ENCODE measurements around the gene SF3B2.
"Not testable (repeated sequence)": the region's sequence is repeated elsewhere in the genome, so short reads cannot be mapped to it uniquely, and the experiment has no call there.

SF3B2 gene

DNA sequence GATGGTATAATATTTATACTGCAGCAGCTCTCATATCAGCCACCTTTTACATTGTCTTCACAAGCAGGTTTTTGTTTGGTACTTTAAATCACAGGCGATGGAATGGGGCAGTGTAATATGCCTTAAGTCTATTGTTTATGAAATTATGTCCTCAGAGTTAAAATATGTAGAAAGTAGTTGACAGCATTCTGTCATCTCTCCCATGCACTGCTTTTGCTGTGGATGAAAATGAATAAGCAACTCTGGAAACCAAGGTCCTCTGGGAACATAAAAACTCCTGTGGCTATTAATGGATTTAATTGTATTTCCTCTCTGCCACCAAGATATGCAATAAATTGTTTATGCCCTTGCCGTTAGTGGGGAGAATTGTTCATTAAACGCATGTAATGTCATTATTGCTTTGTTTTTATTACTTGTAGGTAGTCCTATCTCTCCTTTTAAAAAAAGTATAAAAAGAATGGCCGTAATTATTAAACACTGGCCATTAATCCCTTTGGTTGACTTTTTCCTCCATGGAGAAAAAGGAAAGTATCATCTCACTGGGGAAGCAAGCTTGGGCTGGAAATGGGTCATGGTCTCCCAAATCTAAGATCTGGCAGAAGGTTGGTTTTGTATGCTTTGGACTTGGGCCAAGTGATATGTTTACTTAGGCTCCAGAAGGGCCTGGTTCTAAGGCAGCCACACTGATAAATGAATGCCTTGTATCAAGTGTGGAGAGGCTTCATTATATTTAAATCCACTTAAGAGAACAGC, 31.0 kb downstream of the SF3B2 start:
- H3K27me3 Mint-ChIP-seq (ENCODE audit: low read depth), result no peaks in the 10 kb centered on the region
- DNase-seq (ENCODE audit: low spot score), result no peak
- no peaks in the 10 kb centered on the region for H3K9me3 Mint-ChIP-seq
- H3K4me1 Mint-ChIP-seq (ENCODE audit: low read depth), result peaks cover 61% of the 10 kb centered on the region
- H3K4me3 Mint-ChIP-seq, result no peak overlapping the region
- peaks cover 8% of the 10 kb centered on the region for H3K36me3 Mint-ChIP-seq (ENCODE audit: low read depth)
- no peak overlapping the region for H3K27ac Mint-ChIP-seq

DNA sequence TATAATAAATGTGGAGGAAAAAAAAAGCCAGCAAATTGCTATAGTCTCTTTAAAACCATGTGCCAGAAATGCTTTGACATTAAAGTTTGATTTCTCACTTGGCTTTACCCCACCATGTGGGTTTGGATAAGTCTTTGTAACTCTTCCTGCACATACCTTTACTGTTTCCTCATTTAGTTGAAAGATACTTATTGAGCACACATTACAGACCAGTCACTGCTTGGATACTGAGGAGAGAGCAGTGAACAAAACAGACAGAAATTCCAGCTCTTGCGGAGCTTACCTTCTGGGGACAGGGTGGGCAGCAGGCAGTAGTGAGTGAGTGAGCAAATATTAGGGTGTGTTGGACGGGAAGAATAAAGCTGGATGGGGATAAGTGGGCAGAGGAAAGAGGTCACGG, 31.6 kb downstream of the SF3B2 start:
- Mint-ChIP-seq H3K9me3 (no peaks in the 10 kb centered on the region), H3K4me1 (ENCODE audit: low read depth) (peaks cover 55% of the 10 kb centered on the region), H3K4me3 (no peak overlapping the region), H3K36me3 (ENCODE audit: low read depth) (peaks cover 4% of the 10 kb centered on the region), H3K27ac (no peak overlapping the region), H3K27me3 (ENCODE audit: low read depth) (no peaks in the 10 kb centered on the region)
- peak; percentile 1 for DNase-seq (ENCODE audit: low spot score)

DNA sequence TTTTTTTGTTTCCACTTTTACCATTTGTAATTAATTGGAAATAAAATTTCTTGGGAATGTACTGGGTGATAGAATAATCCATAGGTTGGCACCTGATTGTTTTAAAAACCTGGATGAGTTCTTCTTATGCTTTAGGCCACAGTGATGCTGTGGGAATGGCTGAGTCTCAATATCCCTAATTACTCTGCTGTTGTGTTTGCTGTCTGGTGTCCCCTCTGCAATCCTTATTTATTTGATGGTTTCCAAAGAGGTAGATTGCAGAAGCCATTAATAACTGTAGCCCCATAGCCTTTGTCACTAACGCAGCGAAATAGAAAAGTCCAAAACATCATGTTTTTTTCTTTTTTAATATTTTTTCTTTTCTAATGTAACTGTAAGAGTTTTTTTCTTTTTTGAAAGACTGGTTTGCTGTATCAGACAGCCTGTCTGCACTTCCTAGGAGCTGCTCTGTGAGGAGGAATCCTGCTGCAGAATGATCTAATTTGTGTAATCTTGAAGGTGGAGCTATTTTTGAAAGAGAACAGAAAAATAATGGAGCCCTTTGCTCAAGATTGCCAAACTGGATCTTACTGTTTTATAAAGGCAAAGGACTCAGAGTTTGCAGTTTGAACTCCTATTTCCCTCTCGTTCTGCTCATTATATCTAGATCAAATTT, 32.8 kb downstream of the SF3B2 start:
- DNase-seq (ENCODE audit: low spot score), result no peak
- Mint-ChIP-seq H3K4me3 (no peak overlapping the region), H3K36me3 (ENCODE audit: low read depth) (peaks cover 5% of the 10 kb centered on the region), H3K4me1 (ENCODE audit: low read depth) (peaks cover 46% of the 10 kb centered on the region), H3K27me3 (ENCODE audit: low read depth) (no peaks in the 10 kb centered on the region), H3K9me3 (no peaks in the 10 kb centered on the region), H3K27ac (no peak overlapping the region)

DNA sequence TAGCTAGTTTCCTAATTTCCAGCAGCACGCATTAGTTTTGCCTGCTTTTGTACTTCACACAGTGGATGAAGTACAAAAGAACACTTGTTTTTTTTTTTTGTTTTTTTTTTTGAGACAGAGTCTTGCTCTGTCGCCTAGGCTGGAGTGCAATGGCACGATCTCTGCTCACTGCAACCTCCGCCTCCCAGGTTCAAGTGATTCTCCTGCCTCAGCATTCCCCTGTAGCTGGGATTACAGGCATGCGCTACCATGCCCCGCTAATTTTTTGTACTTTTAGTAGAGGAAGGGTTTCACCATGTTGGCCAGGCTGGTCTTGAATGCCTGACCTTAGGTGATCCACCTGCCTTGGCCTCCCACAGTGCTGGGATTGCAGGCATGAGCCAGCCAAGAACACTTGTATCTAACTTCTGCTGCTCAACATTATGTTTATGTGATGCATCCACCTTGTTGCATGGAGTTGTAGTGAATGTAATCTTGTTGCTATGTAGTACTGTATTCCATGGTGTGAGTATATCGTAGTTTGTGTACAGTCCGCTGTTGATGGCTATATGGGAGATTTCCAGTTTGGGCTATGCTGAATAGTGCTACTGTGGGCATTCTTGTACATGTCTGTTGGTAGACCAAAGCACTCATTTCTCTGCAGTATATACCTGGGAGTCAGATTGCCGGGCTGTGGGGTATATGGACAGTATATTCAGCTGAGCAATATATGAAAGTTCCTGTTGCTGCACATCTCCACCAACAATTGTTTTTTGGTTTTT, 35.2 kb downstream of the SF3B2 start:
- no peaks in the 10 kb centered on the region for H3K9me3 Mint-ChIP-seq
- H3K36me3 Mint-ChIP-seq (ENCODE audit: low read depth), result peaks cover 7% of the 10 kb centered on the region
- DNase-seq (ENCODE audit: low spot score), result no peak
- H3K27ac Mint-ChIP-seq, result no peak overlapping the region
- peaks cover 25% of the 10 kb centered on the region for H3K4me1 Mint-ChIP-seq (ENCODE audit: low read depth)
- no peak overlapping the region for H3K4me3 Mint-ChIP-seq
- H3K27me3 Mint-ChIP-seq (ENCODE audit: low read depth), result no peaks in the 10 kb centered on the region

DNA sequence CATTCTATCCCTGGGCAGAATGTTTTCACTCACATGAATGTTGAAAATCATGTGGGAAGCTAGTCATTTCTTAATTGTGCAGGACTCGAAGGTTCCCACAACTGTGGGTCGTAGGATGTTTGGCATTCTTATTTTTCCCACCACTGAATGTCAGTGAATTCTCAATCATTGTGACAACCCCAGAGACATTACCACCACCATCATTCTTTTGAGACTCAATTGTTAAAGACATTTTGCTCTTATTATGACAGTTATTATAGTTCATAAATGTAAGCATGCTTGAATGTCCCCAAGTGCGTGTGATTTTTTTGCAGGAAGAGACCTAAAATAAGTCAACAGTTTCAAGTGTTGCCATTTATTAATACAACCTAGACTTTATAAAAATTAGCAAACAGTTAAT, 36.9 kb downstream of the SF3B2 start:
- peaks cover 12% of the 10 kb centered on the region for H3K36me3 Mint-ChIP-seq (ENCODE audit: low read depth)
- no peak for DNase-seq (ENCODE audit: low spot score)
- no peak overlapping the region for H3K27ac Mint-ChIP-seq
- H3K4me1 Mint-ChIP-seq (ENCODE audit: low read depth), result peaks cover 13% of the 10 kb centered on the region
- no peaks in the 10 kb centered on the region for H3K27me3 Mint-ChIP-seq (ENCODE audit: low read depth)
- no peaks in the 10 kb centered on the region for H3K9me3 Mint-ChIP-seq
- H3K4me3 Mint-ChIP-seq, result no peak overlapping the region

DNA sequence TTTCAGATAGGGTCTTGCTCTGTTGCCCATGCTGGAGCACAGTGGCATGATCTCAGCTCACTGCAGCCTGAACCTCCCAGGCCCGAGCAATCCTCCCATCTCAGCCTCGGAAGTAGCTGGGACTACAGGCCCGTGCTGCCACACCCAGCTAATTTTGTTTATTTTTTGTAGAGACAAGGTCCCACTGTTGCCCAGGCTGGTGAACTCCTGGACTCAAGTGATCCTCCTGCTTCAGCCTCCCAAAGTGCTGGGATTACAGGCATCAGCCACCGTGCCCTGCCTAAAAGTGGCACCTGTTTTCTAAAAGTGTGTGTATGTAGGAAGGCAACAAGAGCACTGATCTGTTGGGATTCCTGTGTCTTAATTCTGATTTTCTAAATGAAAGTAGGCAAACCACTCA, 38.1 kb downstream of the SF3B2 start:
- H3K27ac Mint-ChIP-seq, result no peak overlapping the region
- peaks cover 4% of the 10 kb centered on the region for H3K4me1 Mint-ChIP-seq (ENCODE audit: low read depth)
- H3K27me3 Mint-ChIP-seq (ENCODE audit: low read depth), result no peaks in the 10 kb centered on the region
- no peak for DNase-seq (ENCODE audit: low spot score)
- peaks cover 12% of the 10 kb centered on the region for H3K36me3 Mint-ChIP-seq (ENCODE audit: low read depth)
- no peaks in the 10 kb centered on the region for H3K9me3 Mint-ChIP-seq
- no peak overlapping the region for H3K4me3 Mint-ChIP-seq

DNA sequence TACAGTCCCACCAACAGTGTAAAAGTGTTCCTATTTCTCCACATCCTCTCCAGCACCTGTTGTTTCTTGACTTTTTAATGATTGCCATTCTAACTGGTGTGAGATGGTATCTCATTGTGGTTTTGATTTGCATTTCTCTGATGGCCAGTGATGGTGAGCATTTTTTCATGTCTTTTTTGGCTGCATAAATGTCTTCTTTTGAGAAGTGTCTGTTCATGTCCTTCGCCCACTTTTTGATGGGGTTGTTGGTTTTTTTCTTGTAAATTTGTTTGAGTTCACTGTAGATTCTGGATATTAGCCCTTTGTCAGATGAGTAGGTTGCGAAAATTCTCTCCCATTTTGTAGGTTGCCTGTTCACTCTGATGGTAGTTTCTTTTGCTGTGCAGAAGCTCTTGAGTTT, 40.0 kb downstream of the SF3B2 start:
- not testable (repeated sequence) for H3K27me3 Mint-ChIP-seq (ENCODE audit: low read depth); H3K9me3 Mint-ChIP-seq; H3K4me1 Mint-ChIP-seq (ENCODE audit: low read depth); H3K4me3 Mint-ChIP-seq; DNase-seq (ENCODE audit: low spot score); H3K27ac Mint-ChIP-seq
- H3K36me3 Mint-ChIP-seq (ENCODE audit: low read depth), result peaks cover 12% of the 10 kb centered on the region

DNA sequence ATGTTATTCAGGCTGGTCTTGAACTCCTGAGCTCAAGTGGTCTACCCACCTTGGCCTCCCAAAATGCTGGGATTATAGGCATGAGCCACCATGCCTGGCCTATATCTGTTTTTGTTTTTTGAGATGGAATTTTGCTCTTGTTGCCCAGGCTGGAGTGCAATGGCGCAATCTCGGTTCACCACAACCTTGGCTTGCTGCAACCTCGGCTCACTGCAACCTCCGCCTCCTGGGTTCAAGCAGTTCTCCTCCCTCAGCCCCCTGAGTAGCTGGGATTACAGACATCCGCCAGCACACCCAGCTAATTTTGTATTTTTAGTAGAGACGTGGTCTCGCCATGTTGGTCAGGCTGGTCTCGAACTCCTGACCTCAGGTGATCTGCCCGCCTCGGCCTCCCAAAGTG, 47.6 kb downstream of the SF3B2 start:
- H3K27me3 Mint-ChIP-seq (ENCODE audit: low read depth); DNase-seq (ENCODE audit: low spot score); H3K27ac Mint-ChIP-seq; H3K4me3 Mint-ChIP-seq; H3K9me3 Mint-ChIP-seq: not testable (repeated sequence)
- peaks cover 21% of the 10 kb centered on the region for H3K36me3 Mint-ChIP-seq (ENCODE audit: low read depth)
- peaks cover 34% of the 10 kb centered on the region for H3K4me1 Mint-ChIP-seq (ENCODE audit: low read depth)

DNA sequence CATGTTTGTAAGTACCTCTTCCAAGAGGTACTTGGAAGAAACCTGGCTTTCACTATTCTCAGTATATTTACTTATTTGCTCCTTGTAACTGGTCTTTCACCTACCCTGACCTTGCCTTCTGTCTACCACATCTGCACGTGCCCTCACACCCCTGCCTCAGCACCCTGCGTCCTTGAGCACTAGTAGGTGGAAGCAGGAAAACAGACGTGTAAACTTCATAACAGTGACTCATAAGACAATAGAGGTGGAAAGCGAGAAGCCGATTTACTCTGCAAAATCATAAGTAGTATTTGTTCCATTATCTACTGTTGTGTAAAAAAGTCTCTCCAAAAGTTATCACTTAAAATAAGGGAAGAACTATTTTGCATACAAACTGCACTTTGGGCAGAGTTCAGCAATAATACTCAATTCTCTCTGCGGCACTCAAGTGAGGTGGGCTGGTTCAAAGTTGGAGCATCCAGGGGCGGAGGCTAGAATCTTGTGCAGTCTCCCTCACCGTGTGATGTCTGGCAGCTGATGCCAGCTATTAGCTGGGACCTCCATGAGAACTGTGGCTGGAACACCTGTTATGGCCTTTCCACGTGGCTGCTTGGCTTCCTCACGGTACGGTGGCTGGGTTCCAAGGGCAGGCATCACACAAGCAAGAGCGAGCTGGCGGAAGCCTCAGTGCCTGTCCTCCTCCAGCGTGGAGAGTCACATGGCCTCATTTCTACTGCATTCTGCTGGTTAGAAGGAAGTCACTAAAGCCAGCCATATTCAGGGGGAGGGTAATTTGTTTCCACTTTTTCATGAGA, 48.3 kb downstream of the SF3B2 start:
- H3K36me3 Mint-ChIP-seq (ENCODE audit: low read depth), result peaks cover 23% of the 10 kb centered on the region
- H3K4me3 Mint-ChIP-seq, result peak overlapping the region; percentile 83
- H3K9me3 Mint-ChIP-seq, result no peaks in the 10 kb centered on the region
- H3K27me3 Mint-ChIP-seq (ENCODE audit: low read depth), result no peaks in the 10 kb centered on the region
- peak; percentile 58 for DNase-seq (ENCODE audit: low spot score)
- peak overlapping the region; percentile 88 for H3K27ac Mint-ChIP-seq
- H3K4me1 Mint-ChIP-seq (ENCODE audit: low read depth), result peaks cover 38% of the 10 kb centered on the region

DNA sequence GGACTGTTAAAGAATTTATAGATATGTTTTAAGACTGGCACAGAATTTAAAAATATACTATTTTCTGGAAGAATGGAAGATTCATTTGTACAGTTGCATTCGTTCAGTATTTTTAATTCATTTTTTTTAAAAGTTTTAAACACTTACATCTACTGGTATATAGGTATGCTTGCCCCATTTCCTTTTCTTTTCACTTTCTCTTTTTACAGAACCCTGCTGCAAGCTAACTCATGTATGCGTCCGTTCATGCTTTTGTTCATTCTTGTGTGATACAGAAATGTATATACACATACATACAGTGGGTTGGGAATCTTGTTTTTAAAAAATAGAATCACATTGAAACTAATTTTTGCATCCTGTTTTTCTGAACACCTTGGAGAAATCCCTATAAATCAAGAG, 48.9 kb downstream of the SF3B2 start:
- peaks cover 29% of the 10 kb centered on the region for H3K36me3 Mint-ChIP-seq (ENCODE audit: low read depth)
- peak overlapping the region; percentile 83 for H3K4me3 Mint-ChIP-seq
- no peaks in the 10 kb centered on the region for H3K27me3 Mint-ChIP-seq (ENCODE audit: low read depth)
- H3K4me1 Mint-ChIP-seq (ENCODE audit: low read depth), result peaks cover 44% of the 10 kb centered on the region
- no peaks in the 10 kb centered on the region for H3K9me3 Mint-ChIP-seq
- no peak for DNase-seq (ENCODE audit: low spot score)
- H3K27ac Mint-ChIP-seq, result peak overlapping the region; percentile 88

DNA sequence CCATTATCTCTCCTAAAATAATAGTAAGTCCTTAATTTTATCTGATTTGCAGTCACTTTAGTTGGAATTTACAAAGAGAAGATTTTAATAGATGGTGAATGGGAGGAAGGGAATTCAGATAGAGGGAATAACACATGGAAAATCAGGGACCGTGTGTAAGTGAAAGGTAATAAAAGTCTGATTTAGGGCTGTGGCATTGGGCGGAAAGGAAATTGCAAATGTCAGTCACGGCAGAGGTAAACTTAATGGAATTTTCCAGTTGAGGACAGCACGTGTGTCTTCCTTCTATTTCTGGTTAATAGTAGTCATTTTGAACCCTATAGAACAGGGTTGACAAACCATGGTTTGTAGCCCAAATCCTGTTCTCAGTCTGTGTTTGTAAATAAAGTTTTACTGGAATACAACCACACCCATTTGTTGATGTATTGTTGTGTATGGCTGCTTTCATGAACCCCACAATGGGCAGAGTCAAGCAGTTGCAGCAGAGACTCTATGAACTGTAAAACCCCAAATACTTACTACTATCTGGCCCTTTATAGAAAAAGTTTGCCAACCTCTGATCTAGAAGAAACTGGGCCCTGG, 52.0 kb downstream of the SF3B2 start:
- peaks cover 66% of the 10 kb centered on the region for H3K4me1 Mint-ChIP-seq (ENCODE audit: low read depth)
- H3K36me3 Mint-ChIP-seq (ENCODE audit: low read depth), result peaks cover 45% of the 10 kb centered on the region
- no peaks in the 10 kb centered on the region for H3K27me3 Mint-ChIP-seq (ENCODE audit: low read depth)
- peak overlapping the region; percentile 1 for H3K27ac Mint-ChIP-seq
- no peak for DNase-seq (ENCODE audit: low spot score)
- no peak overlapping the region for H3K4me3 Mint-ChIP-seq
- H3K9me3 Mint-ChIP-seq, result no peaks in the 10 kb centered on the region

DNA sequence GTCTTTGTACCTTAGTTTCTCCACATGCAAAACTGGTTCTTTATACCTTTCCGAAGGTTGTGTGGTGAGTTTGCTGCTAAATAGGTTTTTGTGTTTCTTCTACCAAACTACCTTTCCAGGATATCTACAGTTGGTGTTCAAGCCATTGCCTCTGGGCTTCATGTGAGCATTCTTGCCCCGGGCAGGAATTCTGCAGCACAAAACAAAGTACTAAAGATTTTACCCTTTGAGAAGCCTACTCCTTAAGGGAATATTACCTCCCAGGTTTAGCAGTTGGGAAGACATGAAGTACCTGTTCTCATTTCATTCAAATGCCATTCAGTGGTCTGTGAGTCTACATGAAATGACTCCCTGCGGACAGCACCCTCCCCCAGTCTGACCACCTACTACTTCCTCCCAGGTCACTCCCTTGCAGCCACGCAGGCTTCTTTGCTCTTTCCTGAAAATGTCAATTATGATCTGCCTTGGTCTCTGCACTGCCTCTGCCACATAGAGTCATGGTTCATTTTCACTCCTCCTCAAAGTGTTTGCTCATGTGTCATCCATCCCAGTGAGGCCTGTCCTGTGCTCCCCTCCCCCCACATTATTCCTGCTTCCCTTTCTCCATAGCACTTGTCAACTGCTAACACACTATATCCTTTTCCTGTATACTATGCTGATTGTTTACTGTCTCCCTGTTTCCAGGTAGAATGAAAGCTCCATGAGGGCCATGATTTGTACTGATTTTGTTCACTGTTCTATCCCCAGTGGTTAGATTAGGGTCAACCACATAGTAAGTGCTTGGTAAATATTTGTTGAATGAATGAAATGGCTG, 54.8 kb downstream of the SF3B2 start:
- peak; percentile 67 for DNase-seq (ENCODE audit: low spot score)
- peaks cover 62% of the 10 kb centered on the region for H3K4me1 Mint-ChIP-seq (ENCODE audit: low read depth)

More for the DNA sequence above, 54.8 kb downstream of the SF3B2 start:
- Mint-ChIP-seq H3K27me3 (ENCODE audit: low read depth) (no peaks in the 10 kb centered on the region), H3K4me3 (peak overlapping the region; percentile 56), H3K9me3 (no peaks in the 10 kb centered on the region), H3K36me3 (ENCODE audit: low read depth) (peaks cover 36% of the 10 kb centered on the region), H3K27ac (peak overlapping the region; percentile 75)
